GM19193 (cell line): ENCODE results near the gene TRIO.

Source experiments
- POLR2A ChIP-seq: IDR thresholded peaks from 4 replicates; pipeline ENCODE4 v1.6.1; 2011; ENCODE audit not compliant: insufficient read depth, insufficient read length; ENCODE audit errors: extremely low read depth

TRIO gene

DNA sequence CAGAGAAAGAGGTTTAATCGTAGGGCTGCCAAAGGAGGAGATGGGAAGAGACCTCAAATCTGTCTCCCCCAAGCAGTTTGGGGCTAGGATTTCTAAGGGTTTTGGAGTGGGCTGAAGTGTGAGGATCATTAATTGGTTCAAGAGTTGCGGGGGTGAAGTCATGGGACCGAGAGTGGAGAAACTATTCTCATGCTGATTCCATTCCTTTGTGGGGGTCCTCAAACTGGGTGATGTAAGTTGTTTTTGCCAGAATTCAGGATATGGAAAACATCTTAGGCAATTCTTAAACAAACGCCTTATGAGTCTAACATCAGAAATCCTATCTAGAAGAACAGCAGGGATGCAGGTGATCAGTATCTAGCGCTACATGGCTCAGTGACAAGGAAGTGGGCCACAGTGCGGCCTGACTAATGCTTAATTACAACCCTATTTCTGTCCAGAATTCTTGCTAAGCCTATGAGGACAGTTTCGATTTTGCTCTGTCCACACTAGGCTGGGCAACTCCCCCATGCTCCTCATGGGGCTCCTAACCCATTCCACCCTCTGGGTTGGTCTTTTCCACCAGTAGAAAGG is 27.7 kb upstream of the TRIO start:
- no peak for TF ChIP-seq POLR2A

DNA sequence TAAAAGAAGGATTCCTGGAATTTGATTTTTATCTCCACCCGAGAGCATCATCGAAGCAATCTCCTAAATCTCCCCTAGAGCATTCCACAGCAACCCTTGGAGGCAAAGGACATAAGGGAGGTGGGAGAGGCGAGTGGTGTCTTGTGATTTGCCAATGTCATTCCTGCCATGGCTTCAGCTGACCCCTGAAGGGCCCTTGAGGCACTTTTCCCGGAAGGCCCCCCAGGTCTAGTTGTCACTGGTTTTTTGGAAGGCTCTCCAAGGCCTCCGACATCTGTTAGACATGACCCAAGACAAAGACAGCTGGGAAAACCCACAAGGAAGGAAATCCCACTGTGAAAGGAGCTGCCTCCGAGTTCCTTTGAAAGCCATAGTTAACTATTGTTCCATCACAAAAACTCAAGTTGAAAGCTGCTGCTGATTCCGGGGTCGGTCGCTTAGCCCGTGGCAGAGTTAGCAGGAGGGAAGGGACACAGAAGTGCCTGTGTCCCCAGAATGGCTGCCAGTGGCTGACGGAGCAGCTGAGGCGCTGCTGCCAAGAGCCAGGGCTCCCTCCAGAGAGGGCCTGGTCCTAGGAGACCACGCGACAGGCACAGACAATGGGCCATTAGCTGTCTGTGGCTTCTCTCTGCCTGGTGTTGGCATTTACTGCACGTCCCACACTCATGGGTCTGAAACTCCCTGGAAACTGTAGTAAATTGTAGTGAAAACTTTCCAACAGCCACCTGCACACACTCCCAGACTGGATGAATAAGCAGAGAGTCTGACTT is 24.4 kb upstream of the TRIO start:
- no peak for TF ChIP-seq POLR2A

DNA sequence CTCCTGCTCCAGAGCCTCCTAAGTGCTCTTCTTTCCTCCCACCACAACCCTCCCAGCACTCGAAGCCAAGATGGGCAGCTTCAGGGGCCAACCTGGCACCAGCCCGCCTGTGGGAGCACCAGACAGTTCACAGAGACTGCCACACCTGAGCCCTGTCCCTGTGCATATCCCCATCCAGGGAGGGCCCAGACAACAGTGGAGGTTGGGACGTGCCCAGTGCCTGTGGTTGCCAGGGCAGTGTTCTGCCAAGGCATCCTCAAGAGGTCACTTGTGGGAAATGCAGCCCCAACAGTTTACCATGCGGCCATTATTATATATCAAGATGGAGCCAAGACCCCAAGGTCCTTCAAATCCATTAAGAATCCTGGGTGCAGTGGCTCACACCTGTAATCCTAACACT is 23.0 kb upstream of the TRIO start:
- no peak for TF ChIP-seq POLR2A

DNA sequence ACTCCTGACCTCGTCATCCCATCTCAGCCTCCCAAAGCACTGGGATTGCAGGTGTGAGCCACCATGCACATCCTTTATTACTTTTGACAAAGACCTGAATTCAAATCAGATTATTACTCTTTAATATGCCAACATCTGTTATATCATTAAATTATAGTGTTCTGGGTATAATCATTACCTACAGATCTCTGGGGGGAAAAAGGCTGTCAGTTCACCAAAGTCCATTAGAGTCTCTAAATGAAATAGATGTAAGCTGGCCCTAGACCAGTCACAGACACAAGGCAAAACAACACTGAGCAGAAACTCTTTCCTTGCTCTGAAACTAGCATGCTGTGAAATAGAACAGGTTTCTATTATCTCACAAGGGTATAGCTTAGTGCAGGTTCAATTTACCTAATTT is 21.6 kb upstream of the TRIO start:
- TF ChIP-seq POLR2A: no peak

DNA sequence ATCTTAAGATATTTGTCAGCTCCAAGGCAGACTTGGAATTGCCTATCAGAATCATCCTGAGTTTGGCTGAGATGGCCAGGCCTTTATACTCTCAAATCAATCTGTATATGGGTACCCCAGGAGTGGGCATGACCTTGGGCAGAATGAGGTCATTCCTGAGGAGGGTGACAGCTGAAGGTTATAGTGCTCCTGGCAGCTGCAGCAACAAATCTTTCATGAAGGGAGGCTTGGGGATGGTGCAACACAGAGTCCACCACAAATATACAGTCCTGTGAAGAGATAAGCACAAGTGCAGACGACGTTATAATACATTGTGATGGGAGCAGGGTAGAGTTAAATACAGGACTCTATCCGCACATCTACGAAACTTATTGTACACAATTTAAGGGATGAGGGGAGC is 21.1 kb upstream of the TRIO start:
- TF ChIP-seq POLR2A: no peak

DNA sequence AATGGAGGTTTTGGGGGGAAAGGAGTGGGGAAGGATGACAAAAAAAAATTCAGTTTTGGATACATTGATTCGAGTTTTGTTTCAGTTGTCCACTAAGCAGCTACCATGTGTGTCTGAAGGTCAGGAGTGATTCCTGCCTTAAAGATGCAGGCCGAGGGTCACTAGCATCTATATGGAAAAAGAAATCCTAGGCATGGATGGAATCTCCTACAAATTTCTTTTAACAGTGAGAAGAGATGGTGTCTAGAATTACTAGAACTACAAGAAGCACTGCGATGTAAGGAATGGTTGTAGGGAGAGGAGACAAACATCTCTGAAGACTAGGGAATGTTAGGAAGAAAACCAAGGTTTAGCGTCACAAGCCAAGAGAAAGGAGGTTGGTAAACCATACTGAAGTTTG is 19.6 kb upstream of the TRIO start:
- no peak for TF ChIP-seq POLR2A

DNA sequence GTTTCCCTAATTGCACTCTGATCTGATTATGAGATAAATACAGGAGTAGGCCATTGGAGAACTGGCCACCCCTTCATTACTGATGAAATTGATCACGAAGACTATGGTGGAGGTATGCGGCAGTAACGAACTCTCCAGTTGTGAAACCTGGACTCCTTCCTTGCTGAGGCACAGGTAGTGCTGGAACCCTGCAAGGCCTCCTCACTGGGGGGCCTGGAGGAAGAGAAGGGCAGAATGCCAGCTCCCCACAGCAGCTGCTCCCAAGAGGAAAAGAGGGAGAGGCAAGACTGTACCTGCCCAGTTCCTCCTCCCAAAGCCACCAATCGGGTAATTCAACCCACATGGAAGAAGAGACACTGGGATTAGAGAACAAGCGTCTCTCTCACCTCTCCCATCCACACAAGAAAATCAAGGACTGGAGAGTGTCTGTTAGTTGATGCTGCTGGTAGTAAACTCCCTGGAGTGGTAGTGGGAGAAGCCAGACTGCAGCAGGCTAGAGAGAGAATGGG is 19.1 kb upstream of the TRIO start:
- TF ChIP-seq POLR2A: no peak

DNA sequence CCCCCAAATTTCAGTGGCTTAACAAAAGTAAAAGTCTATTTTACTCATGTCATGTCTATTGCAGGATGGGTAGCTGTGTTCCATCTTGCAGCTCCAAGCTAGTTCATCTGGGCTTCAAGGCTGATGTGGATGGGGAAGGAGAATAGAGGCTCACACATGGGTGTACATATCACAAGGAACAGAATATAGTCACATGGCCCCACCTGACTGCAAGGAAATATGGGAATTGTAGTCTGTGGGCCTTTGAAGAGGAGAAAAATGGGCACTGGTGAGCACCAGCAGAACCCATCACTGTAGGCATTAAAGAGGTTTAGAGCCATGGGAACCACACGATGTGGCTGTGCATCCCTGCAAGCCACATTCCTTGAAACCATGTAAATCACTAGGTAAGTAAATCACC is 17.9 kb upstream of the TRIO start:
- no peak for TF ChIP-seq POLR2A

DNA sequence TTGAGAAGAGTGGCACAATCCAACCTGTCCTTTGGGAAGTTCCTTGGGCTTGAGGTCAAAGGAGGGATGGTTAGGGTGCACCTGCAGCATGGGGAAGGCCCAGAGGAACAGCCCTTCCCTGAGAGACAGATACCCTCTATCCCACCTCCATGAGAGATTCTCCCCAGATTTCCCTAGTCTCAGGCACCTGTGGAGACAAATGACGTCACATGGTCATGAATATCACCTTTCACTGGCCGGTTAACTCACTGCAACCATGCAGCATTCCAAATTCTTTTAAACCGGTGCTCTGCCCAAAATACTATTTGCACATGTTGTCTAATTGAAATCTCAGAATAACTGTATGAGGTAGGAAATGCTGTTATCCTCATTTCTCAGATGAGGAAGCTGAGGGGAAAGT is 15.6 kb upstream of the TRIO start:
- no peak for TF ChIP-seq POLR2A

DNA sequence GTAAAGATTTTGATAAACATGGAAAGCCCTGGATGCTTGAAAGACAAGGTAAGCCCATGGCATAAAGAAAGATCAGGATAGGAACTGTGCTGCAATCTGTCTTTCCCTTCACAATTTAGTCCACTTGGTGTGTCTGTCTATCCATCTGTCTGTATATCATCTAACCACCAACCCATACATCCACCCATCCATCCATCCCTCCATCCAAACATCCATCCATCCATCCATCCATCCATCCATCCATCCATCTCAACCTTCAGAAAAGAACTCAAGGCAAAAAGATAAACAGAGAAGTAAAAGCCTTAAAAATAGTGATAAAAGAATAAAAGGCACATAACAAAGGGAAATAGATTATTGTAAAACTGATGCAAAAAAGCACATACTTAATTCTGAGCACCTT is 15.1 kb upstream of the TRIO start:
- no peak for TF ChIP-seq POLR2A

DNA sequence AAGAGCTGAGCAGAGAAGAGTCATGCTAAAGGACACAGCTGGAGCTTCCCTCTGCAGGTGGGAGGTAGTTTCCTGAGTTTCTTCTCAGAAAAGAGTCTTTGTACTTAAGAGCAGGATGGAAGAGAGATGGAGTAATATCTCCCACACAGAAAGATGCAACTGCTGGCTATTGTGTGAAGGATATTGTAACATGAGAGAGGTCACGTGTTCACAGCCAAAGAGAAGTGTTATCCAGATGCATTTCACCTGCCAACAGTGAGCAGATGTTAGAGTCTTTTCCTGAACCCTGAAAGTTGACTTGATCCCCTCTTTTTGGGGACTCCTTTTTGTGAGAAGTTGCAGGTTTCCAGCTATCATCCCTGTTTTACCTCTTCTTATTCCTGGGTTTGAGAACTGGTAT is 14.0 kb upstream of the TRIO start:
- no peak for TF ChIP-seq POLR2A

DNA sequence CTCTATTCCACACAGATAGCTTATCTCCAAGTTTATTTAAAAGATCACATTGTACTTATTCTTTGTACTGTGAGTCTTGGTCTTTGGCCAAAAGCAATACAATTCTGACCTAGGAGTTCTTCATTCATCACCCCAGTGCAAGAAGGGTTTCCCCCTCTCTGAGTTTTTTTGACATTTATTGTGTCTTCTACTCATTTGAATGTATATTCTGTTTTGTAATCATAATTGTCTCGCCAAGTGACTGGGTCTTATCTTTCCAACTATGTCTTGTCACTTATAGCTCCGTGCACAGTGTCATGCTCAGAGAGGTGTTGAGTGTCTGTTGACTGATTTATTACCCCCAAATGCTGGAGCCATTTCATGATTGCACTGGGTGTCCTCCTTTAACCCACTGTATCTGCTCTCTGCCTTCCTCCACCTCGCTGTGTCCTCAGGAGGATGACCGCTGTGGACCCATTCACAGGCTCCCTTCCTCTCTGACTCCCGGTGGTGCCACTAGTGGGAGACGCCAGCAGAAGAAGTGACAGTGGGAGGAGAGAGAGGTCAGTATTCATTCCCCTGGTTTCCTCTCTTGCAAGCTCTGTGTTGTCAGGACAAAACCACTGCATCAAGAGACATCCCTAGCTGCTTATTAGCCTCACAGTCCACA is 11.2 kb upstream of the TRIO start:
- TF ChIP-seq POLR2A: no peak

DNA sequence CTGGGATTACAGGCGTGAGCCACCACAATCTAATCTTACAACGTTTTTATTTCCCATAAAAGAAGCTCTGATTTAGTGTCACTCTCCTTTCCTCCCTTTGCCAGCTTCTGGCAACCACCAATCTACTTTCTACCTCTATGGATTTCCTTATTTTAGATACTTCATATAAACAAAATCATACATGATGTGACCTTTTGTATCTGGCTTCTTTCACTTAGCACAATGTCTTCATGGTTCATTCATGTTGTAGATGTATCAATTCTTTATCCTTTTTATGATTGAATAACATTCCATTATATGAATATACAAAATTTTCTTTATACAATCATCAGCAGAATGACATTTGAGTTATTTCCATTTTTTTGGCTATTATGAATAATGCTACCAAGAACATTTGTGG is 9.7 kb upstream of the TRIO start:
- no peak for TF ChIP-seq POLR2A

DNA sequence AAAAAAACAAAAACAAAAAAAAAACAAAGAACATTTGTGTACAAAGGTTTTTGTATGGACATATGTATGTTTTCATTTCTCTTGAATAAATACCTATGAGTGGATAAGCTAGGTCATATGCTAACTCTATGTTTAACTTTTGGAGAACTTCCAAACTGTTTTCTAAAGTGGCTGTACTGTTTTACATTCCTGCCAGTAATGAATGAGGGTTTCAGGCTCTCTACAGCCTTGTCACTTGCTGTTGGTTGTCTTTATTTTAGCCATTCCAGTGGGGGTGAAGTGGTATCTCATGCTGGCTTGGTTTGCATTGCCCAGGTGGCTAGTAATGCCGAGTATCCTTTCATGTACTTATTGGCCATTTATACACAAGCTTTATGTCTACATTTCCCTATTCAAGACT is 9.1 kb upstream of the TRIO start:
- TF ChIP-seq POLR2A: no peak

DNA sequence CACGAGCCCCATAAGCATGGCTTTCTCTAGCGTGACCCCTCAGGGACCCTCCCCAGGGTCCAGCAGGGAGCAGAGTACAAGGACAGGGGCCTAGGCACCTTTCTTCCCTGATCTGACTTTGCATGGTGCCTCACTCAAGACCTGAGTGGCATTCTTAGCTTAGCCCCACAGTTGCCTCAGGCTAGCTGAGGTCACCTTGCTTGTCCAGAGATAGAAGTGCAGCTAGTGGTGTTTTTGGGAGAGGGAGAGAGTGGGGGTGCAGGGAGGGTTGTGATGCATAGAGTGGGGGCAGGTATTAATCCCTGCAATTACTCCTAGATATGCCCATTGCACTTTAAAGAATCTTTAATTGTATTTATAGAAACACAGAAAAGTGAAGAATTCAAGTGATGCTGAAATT is 8.4 kb upstream of the TRIO start:
- no peak for TF ChIP-seq POLR2A

DNA sequence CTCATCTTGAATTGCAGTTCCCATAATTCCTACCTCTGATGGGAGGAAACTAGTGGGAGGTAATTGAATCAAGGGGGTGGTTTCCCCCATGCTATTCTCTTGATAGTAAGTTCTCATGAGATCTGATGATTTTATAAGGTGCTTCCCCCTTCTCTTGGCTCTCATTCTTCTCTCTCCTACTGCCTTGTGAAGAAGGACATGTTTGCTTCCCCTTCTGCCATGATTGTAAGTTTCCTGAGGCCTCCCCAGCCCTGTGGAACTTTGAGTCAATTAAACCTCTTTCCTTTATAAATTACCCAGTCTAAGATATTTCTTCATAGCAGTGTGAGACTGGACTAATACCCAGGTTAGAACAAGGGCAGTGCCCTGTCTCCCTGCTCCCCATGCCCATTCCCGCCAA is 7.5 kb upstream of the TRIO start:
- no peak for TF ChIP-seq POLR2A
